Stimulated activated effector memory CD8-positive, alpha-beta T cell treated with anti-CD3 and anti-CD28 coated beads, Interleukin-12 subunit alpha, Interleukin-12 subunit beta, amount 100 ng/mL, for 72 hours (primary cell): ENCODE data around the gene SELENOT.
A peak's percentile ranks its signal among the peaks of the same experiment; 100 is the strongest.

Experiments
- ATAC-seq: fragments of 150-1000 bp; cut with Tn5 transposase; 2 replicates; pipeline ENCODE4 v1.10.0; 2021
- DNase-seq, 2 donors: peaks; one replicate each; pipeline ENCODE4 v3.0.0; 2021 to 2022; ENCODE audit warnings: low spot score in 2 of 2
- H3K27ac Mint-ChIP-seq: one replicate; pipeline ENCODE4 v1.8.0; 2022; ENCODE audit warnings: mild to moderate bottlenecking, mixed read lengths
- H3K36me3 Mint-ChIP-seq: one replicate; pipeline ENCODE4 v1.8.0; 2022; ENCODE audit warnings: mild to moderate bottlenecking, mixed read lengths
- H3K4me1 Mint-ChIP-seq: one replicate; pipeline ENCODE4 v1.8.0; 2022; ENCODE audit warnings: mixed read lengths
- H3K4me3 Mint-ChIP-seq: one replicate; pipeline ENCODE4 v1.8.0; 2022; ENCODE audit warnings: mild to moderate bottlenecking, mixed read lengths
- H3K9me3 Mint-ChIP-seq: one replicate; pipeline ENCODE4 v1.8.0; 2022; ENCODE audit warnings: mixed read lengths

SELENOT gene

DNA sequence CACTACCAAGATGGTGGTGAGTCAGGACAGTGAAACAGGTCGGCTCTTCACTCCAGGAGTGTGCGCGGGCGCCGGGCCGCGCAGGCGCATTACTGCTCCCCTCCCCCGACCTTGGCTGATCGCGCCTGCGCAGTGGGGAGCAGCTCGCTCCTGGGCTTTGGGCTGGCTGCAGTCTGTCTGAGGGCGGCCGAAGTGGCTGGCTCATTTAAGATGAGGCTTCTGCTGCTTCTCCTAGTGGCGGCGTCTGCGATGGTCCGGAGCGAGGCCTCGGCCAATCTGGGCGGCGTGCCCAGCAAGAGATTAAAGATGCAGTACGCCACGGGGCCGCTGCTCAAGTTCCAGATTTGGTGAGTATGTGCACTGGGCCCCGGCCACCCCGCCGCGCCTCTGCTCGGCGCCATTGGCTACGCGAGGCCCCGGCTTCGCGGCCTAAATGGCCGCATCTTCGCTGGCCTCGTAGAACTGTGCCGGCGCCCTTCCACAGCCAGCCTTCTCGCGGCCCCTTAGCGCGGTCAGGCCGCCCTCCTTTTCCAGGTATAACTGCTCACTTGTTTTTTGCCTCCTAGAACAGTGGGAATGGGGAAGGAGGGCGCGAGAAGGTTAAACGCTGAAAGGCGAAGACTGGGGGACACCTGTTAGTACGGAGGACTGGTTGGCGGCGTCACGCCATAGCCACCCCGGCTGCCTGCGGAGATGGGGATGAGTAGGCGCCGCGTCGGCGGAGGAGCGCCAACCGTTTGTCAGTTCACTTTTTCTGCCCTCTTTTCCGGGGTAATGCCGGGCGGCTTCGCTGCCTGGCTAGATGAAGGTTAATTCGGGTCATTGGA is at the start of gene SELENOT:
Gene SELENOT, plus strand, starts transcription at position 169 of the 827 bp plus-strand sequence. Its CDS starts 42 bp downstream, at position 211.
- H3K4me1 Mint-ChIP-seq = peaks cover 66% of the 10 kb centered on the region
- DNase-seq = peak; percentile 95 to 97
- no peaks in the 10 kb centered on the region for H3K9me3 Mint-ChIP-seq
- peak within 1 kb of the TSS; percentile 97 for H3K4me3 Mint-ChIP-seq
- ATAC-seq = peak; percentile 93
- H3K36me3 Mint-ChIP-seq = peaks cover 58% of the 10 kb centered on the region
- peak within 1 kb of the TSS; percentile 99 for H3K27ac Mint-ChIP-seq

- H3K9me3 Mint-ChIP-seq = no peaks in the 10 kb centered on the region
- no peak overlapping the region for H3K27ac Mint-ChIP-seq
- ATAC-seq (peak; percentile 57), DNase-seq (no peak)
- no peak overlapping the region for H3K4me3 Mint-ChIP-seq
- H3K4me1 Mint-ChIP-seq = peaks cover 24% of the 10 kb centered on the region
- H3K36me3 Mint-ChIP-seq = peaks cover 89% of the 10 kb centered on the region
These were observed 47.2 kb upstream of the SELENOT start for GRCh38 chr3:150555859-150556436.

- Mint-ChIP-seq H3K27ac (no peak overlapping the region), H3K9me3 (no peaks in the 10 kb centered on the region), H3K4me3 (no peak overlapping the region), H3K4me1 (peaks cover 21% of the 10 kb centered on the region), H3K36me3 (peaks cover 97% of the 10 kb centered on the region)
- no peak for DNase-seq
- no peak for ATAC-seq
These were observed 46.3 kb upstream of the SELENOT start for GRCh38 chr3:150556792-150557191.

GRCh38 chr3:150557725-150558124 is 45.4 kb upstream of the SELENOT start:
- Mint-ChIP-seq H3K9me3 (no peaks in the 10 kb centered on the region), H3K4me3 (no peak overlapping the region), H3K4me1 (peaks cover 18% of the 10 kb centered on the region), H3K36me3 (peaks cover 99% of the 10 kb centered on the region), H3K27ac (no peak overlapping the region)
- no peak for DNase-seq
- ATAC-seq = no peak

DNA sequence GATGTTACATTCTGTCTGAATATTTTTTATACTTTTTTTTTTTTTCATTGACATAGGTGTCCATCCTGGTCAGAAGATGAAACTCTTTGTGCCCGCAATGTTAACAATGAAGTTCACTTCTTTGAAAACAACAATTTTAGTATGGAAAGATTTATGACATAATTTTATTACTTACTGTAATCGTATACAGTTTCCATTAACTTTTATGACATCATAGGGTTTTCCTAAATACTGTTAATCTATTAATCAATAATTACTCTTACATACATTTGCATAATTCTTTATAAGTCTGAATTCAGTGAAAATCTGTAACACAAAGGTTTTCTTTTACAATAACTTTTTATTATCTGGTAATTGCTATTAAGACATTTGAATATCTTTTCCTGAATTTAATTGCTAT is 38.9 kb upstream of the SELENOT start:
- H3K4me1 Mint-ChIP-seq = no peaks in the 10 kb centered on the region
- no peak overlapping the region for H3K27ac Mint-ChIP-seq
- H3K36me3 Mint-ChIP-seq = peaks cover 99% of the 10 kb centered on the region
- no peak overlapping the region for H3K4me3 Mint-ChIP-seq
- H3K9me3 Mint-ChIP-seq = no peaks in the 10 kb centered on the region
- ATAC-seq (no peak), DNase-seq (no peak)

GRCh38 chr3:150567328-150567727 is 35.8 kb upstream of the SELENOT start:
- ATAC-seq = no peak

DNA sequence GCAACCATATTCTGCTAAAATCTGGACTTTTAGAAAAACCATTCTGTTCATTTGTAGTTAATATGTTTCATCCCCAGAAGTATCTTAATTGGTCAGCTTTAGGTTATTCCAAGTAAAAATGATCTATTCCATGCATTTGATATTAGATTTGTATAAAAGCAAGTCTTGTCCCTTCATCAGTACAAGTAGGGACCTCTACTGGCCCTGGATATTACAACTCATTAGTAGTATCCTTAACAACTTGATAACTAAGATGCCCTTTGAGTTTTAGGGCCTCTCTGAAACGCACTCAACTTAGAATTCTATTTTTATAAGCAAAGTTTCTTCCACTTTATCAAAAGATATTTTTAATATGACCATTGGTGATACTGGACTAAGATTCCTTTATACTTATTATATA is 25.3 kb upstream of the SELENOT start:
- no peak for DNase-seq
- Mint-ChIP-seq H3K4me3 (no peak overlapping the region), H3K27ac (peak overlapping the region; percentile 54), H3K9me3 (no peaks in the 10 kb centered on the region), H3K36me3 (peaks cover 99% of the 10 kb centered on the region), H3K4me1 (peaks cover 6% of the 10 kb centered on the region)
- ATAC-seq = no peak

More at GRCh38 chr3:150567328-150567727, 35.8 kb upstream of the SELENOT start:
- peak overlapping the region; percentile 26 for H3K27ac Mint-ChIP-seq
- no peaks in the 10 kb centered on the region for H3K4me1 Mint-ChIP-seq
- peaks cover 100% of the 10 kb centered on the region for H3K36me3 Mint-ChIP-seq
- H3K4me3 Mint-ChIP-seq = no peak overlapping the region
- DNase-seq = no peak
- no peaks in the 10 kb centered on the region for H3K9me3 Mint-ChIP-seq

- H3K36me3 Mint-ChIP-seq = peaks cover 100% of the 10 kb centered on the region
- peak overlapping the region; percentile 16 for H3K27ac Mint-ChIP-seq
- ATAC-seq (no peak), DNase-seq (no peak)
- H3K9me3 Mint-ChIP-seq = no peaks in the 10 kb centered on the region
- H3K4me1 Mint-ChIP-seq = peaks cover 6% of the 10 kb centered on the region
- no peak overlapping the region for H3K4me3 Mint-ChIP-seq
These were observed 21.9 kb upstream of the SELENOT start for GRCh38 chr3:150581174-150581573.

DNA sequence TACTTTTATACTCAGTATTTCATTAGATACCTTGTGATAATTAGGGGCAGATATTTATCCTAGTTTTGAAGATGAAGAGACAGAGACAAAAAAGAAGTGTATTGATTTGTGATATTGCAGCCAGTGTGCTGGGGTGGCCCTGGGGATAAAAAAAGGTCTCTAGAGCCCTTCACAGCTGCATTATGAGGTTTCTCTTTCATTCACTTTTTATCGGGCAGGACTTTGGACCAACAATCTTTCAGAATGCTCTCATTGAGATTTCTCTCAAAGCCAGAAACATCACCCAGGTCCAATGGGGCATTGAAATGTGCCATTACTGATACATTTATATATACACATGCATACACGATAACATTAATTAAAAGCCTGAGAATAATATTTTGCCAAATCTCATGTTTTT is 20.5 kb upstream of the SELENOT start:
- peaks cover 6% of the 10 kb centered on the region for H3K4me1 Mint-ChIP-seq
- H3K36me3 Mint-ChIP-seq = peaks cover 96% of the 10 kb centered on the region
- peak overlapping the region; percentile 74 for H3K27ac Mint-ChIP-seq
- H3K9me3 Mint-ChIP-seq = no peaks in the 10 kb centered on the region
- H3K4me3 Mint-ChIP-seq = no peak overlapping the region
- ATAC-seq (no peak), DNase-seq (no peak)

DNA sequence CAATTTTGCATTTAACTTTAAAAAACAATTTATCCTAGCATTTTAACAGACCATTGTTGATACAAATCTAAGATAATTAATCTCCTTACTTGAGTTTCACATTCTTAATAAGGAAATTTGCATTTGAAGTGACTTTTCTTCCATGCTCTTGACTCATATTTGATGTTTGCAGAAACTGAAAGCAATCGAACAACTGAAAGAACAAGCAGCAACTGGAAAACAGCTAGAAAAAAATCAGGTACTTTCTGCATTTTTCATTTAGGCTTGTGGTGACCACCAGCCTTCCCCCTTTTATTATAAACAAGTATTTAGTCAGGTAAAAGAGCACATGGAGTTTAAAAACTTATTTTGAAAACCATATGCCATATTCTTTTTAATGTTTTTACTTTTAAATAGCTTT is 20.1 kb upstream of the SELENOT start:
- Mint-ChIP-seq H3K9me3 (no peaks in the 10 kb centered on the region), H3K4me1 (peaks cover 6% of the 10 kb centered on the region), H3K4me3 (no peak overlapping the region), H3K36me3 (peaks cover 92% of the 10 kb centered on the region), H3K27ac (peak overlapping the region; percentile 74)
- ATAC-seq (no peak), DNase-seq (no peak)

- no peak overlapping the region for H3K4me3 Mint-ChIP-seq
- DNase-seq (no peak), ATAC-seq (no peak)
- peak overlapping the region; percentile 35 for H3K27ac Mint-ChIP-seq
- peaks cover 7% of the 10 kb centered on the region for H3K4me1 Mint-ChIP-seq
- peaks cover 40% of the 10 kb centered on the region for H3K36me3 Mint-ChIP-seq
- no peaks in the 10 kb centered on the region for H3K9me3 Mint-ChIP-seq
These were observed 14.9 kb upstream of the SELENOT start for GRCh38 chr3:150588027-150588830.

DNA sequence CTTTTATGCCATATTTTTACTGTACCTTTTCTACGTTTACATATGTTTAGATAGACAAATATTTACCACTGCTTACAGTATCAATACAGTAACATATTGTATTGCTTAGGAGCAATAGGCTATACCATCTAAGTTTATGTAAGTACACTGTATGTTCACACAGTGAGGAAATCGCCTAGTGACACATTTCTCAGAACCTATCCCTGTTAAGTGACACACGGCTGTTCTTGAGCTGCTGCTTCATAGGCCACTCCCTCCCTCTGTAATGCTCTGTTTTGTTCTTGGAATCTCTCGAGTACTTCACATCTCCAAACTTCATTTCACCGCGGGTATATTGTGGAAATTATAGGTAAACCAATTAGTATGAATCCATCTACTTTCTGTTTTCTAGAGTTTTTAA is 13.4 kb upstream of the SELENOT start:
- peak; percentile 71 for ATAC-seq
- Mint-ChIP-seq H3K4me3 (no peak overlapping the region), H3K27ac (no peak overlapping the region), H3K4me1 (peaks cover 7% of the 10 kb centered on the region), H3K9me3 (no peaks in the 10 kb centered on the region), H3K36me3 (peaks cover 24% of the 10 kb centered on the region)
- no peak for DNase-seq

DNA sequence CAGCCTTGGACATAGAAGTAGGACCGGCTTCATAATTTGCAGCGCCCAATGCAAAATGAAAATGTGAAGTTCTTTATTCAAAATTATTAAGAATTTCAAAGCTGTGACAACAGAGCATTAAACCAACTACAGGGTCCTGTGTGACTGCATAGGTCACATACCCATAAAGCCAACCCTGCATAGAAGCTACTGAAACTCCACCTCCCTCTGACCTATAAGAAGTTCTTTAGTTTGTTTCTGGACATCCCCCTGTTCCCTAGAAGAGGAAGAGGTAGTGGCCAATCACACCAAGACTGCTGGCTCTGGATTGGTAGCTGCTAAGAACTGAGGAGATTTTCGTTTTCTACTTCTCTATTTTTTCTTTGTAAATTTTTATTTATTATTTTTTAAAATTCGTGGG is 9.0 kb upstream of the SELENOT start:
- Mint-ChIP-seq H3K27ac (no peak overlapping the region), H3K9me3 (no peaks in the 10 kb centered on the region), H3K4me1 (peaks cover 7% of the 10 kb centered on the region), H3K36me3 (no peaks in the 10 kb centered on the region), H3K4me3 (no peak overlapping the region)
- ATAC-seq (no peak), DNase-seq (no peak)

DNA sequence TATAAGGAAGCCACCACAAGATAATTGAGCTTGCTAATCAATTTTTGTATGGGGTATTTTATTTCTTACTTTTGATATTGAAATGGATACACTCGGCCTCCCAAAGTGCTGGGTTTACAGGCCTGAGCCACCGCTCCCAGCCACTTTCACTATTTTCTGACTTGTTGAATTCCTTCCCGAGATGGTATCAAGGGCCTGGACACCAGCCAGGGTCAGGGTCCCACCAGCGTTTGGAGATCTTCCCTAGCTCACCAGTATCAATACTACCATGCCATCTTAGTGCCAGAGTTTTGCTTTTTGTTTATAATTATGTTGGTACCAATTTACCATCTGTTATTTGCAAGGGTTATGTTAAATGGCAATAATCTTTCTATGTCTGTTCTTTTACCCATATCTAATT is 5.5 kb upstream of the SELENOT start:
- Mint-ChIP-seq H3K36me3 (peaks cover under 1% of the 10 kb centered on the region), H3K4me3 (no peak overlapping the region), H3K4me1 (peaks cover 26% of the 10 kb centered on the region), H3K27ac (no peak overlapping the region), H3K9me3 (no peaks in the 10 kb centered on the region)
- ATAC-seq (no peak), DNase-seq (no peak)

DNA sequence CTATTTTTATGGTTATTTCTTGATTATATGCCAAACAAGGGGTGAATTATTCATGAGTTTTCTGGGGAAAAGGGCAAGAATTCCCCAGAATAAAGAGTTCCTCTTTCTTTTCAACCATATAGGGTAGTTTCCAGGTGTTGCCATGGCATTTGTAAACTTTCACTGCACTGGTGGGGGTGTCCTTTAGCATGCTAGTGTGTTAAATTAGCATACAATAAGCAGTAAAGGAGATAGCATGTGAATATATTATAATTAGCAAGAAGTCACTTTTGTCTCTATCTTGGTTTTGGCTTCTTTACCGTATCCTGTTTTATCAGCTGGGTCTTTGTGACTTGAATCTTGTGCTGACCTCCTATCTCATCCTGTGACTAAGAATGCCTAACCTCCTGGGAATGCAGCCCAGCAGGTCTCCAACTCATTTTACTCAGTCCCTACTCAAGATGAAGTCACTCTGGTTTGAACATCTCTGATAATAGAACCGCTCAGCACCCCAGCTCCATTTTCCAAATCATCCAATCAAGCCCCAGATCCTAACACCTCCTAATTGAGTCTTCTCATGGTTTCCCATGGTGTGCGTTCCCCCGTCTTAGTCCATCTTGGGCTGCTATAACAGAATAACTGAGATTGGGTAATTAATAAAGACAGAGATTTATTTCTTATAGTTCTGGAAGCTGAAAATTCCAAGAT is 3.4 kb upstream of the SELENOT start:
- ATAC-seq = no peak
- H3K4me1 Mint-ChIP-seq = peaks cover 39% of the 10 kb centered on the region

More for the DNA sequence above, 3.4 kb upstream of the SELENOT start:
- Mint-ChIP-seq H3K9me3 (no peaks in the 10 kb centered on the region), H3K36me3 (peaks cover 22% of the 10 kb centered on the region), H3K4me3 (no peak overlapping the region), H3K27ac (no peak overlapping the region)
- DNase-seq = no peak
